ENCODE measurements around the gene CNTF. TPM values are rescaled to one million over a fixed set of nuclear protein-coding genes. Genes with fewer than 3 reads are reported as not detected.

Gene CNTF
- polyA plus RNA-seq, 1 of the 3 experiments (the other 2 are of a cell fraction) = 0.87 TPM

GRCh38 chr11:58652726-58653280 is 30.3 kb downstream of the CNTF start:
- ChIA-PET CTCF (interaction anchor here (0.8 to 2.0 kb wide), 12 partner anchors 13 to 505 kb away, joined by 3 to 15 read pairs (median 4); partner anchors contain the start of gene GLYAT), POLR2A (no interaction called here)
- H2AFZ ChIP-seq (ENCODE audit: low read depth) = no peak overlapping the region
- H3K9me2 ChIP-seq = no peaks in the 10 kb centered on the region
- H3K4me3 ChIP-seq (ENCODE audit: low read depth in 2 of 2, low read length in 1 of 2) = no peak overlapping the region
- no peaks in the 10 kb centered on the region for H3K27me3 ChIP-seq (ENCODE audit: insufficient read depth)
- no peak for DNase-seq
- no peaks in the 10 kb centered on the region for H3K79me2 ChIP-seq (ENCODE audit: insufficient read depth)
- H3K9ac ChIP-seq = no peak overlapping the region
- no peak overlapping the region for H3K4me2 ChIP-seq
- no peaks in the 10 kb centered on the region for H3K36me3 ChIP-seq (replicated peaks in 1 of 2; ENCODE audit: control insufficient read depth in 1 of 2, insufficient read depth in 2 of 2, low read length in 1 of 2)
- 7% methylated on average over 2 of the region's 2 CpGs for WGBS (ENCODE audit: low lambda C conversion rate)
- H4K20me1 ChIP-seq (ENCODE audit: insufficient read depth) = no peaks in the 10 kb centered on the region
- no peak overlapping the region for H3K27ac ChIP-seq (ENCODE audit: low read depth in 2 of 2, low read length in 1 of 2)
- no peaks in the 10 kb centered on the region for H3F3A ChIP-seq (replicated peaks; ENCODE audit: insufficient read depth)
- no peaks in the 10 kb centered on the region for H3K4me1 ChIP-seq (ENCODE audit: control insufficient read depth in 1 of 2, insufficient read depth in 2 of 2, low read depth in 1 of 2, low read length in 1 of 2)
- H3K9me3 ChIP-seq = no peaks in the 10 kb centered on the region
- TF ChIP-seq, protein P1, sequence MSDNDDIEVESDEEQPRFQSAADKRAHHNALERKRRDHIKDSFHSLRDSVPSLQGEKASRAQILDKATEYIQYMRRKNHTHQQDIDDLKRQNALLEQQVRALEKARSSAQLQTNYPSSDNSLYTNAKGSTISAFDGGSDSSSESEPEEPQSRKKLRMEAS (IDR thresholded peaks at IDR 0.05; ENCODE audit: low read depth) = no peak

DNA sequence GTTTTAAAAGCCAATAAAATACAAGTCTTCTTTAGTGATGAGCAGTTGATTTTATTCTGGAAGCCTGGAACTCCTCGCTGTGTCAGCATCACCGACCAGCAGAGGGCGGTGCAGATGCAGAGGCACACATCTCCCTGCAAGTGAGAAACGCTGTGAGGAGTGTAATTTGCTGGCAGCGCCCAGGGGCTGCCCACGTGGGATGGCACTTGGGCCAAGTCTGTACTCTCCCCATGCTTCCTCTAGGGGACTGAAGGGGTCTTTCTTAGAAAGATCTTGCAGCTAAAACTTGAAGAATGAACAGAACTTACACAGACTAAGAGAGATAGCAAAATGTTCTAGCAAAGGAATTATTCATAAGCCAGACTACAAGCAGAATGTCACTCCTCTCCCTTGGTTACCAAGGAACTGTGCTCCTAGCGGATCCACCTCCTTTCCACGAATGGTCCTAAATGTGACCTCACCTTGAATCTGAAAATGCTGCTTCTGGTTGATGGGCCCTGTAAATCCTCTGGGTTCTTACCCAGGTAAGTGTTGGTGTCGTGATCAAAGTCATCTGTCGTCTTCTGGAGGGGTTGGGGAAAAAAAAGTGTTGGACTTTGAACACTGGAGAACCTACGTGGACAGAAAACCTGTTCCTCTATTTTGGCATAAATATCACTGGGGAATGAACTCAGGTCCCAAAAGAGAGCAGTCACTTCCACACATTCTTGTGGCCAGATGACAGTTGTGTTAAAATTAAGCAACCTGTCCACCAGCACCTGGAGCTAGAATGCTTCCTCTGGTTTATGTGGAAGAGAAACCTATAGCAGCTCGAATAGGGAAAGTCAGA is 31.8 kb downstream of the CNTF start:
- Histone ChIP-seq H3K27me3 (ENCODE audit: insufficient read depth) (no peaks in the 10 kb centered on the region), H3K4me2 (no peak overlapping the region), H4K20me1 (ENCODE audit: insufficient read depth) (no peaks in the 10 kb centered on the region), H3F3A (replicated peaks; ENCODE audit: insufficient read depth) (no peaks in the 10 kb centered on the region), H3K36me3 (replicated peaks in 1 of 2; ENCODE audit: control insufficient read depth in 1 of 2, insufficient read depth in 2 of 2, low read length in 1 of 2) (no peaks in the 10 kb centered on the region), H2AFZ (ENCODE audit: low read depth) (no peak overlapping the region), H3K79me2 (ENCODE audit: insufficient read depth) (no peaks in the 10 kb centered on the region), H3K4me1 (ENCODE audit: control insufficient read depth in 1 of 2, insufficient read depth in 2 of 2, low read depth in 1 of 2, low read length in 1 of 2) (no peaks in the 10 kb centered on the region), H3K27ac (ENCODE audit: low read depth in 2 of 2, low read length in 1 of 2) (no peak overlapping the region), H3K4me3 (ENCODE audit: low read depth in 2 of 2, low read length in 1 of 2) (peak overlapping the region in 1 of 2 experiments; percentile 27; a peak in 1 of 4 replicates), H3K9ac (no peak overlapping the region), H3K9me3 (no peaks in the 10 kb centered on the region), H3K9me2 (no peaks in the 10 kb centered on the region)
- 0 out of 2 replicates have a peak, but pooled peaks have one; percentile 28 for TF ChIP-seq USF2 (IDR thresholded peaks at IDR 0.05; ENCODE audit: borderline replicate concordance, low read depth, low read length)
- peak; percentile 76 for TF ChIP-seq MXI1 (IDR thresholded peaks at IDR 0.05; ENCODE audit: low read depth, low read length)
- peak; percentile 90 for TF ChIP-seq SMC3 (IDR thresholded peaks at IDR 0.05; ENCODE audit: low read depth, low read length)
- peak; percentile 77 for TF ChIP-seq RAD21 (IDR thresholded peaks at IDR 0.05; ENCODE audit: low read length)
- TF ChIP-seq CHD2 (IDR thresholded peaks at IDR 0.05; ENCODE audit: low read length, partially characterized antibody) = no peak
- TF ChIP-seq, protein P1 (IDR thresholded peaks at IDR 0.05; ENCODE audit: low read depth) = peak; percentile 54
- TF ChIP-seq USF1 (IDR thresholded peaks at IDR 0.05; ENCODE audit: borderline replicate concordance, low read depth) = peak; percentile 68; the same call in 1 of the 2 replicates
- TF ChIP-seq, protein P2, sequence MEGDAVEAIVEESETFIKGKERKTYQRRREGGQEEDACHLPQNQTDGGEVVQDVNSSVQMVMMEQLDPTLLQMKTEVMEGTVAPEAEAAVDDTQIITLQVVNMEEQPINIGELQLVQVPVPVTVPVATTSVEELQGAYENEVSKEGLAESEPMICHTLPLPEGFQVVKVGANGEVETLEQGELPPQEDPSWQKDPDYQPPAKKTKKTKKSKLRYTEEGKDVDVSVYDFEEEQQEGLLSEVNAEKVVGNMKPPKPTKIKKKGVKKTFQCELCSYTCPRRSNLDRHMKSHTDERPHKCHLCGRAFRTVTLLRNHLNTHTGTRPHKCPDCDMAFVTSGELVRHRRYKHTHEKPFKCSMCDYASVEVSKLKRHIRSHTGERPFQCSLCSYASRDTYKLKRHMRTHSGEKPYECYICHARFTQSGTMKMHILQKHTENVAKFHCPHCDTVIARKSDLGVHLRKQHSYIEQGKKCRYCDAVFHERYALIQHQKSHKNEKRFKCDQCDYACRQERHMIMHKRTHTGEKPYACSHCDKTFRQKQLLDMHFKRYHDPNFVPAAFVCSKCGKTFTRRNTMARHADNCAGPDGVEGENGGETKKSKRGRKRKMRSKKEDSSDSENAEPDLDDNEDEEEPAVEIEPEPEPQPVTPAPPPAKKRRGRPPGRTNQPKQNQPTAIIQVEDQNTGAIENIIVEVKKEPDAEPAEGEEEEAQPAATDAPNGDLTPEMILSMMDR (IDR thresholded peaks at IDR 0.05) = peak; percentile 96
- no peak for TF ChIP-seq TEAD4 (IDR thresholded peaks at IDR 0.05; ENCODE audit: borderline replicate concordance, insufficient read depth)
- ChIA-PET POLR2A (no interaction called here), CTCF (interaction anchor here (0.5 to 2.2 kb wide), 18 partner anchors 10 to 504 kb away, joined by 3 to 10 read pairs (median 4); no protein-coding TSS in a partner anchor)
- peak; percentile 64 for DNase-seq
- WGBS (ENCODE audit: low lambda C conversion rate) = 2% methylated on average over 12 of the region's 12 CpGs

Measured in SK-N-SH (cell line).